CD14-positive monocyte (primary cell): ENCODE measurements around the gene CLEC2D. TPM values are rescaled to one million over a fixed set of nuclear protein-coding genes. Genes with fewer than 3 reads are reported as not detected.
A peak's percentile ranks its signal among the peaks of the same experiment; 100 is the strongest.

Experiments
- DNase-seq, 3 donors: peaks; one replicate each; pipeline ENCODE4 v3.0.0-alpha.2; 2011 to 2022
- H2AFZ ChIP-seq: 2 replicates; pipeline ENCODE4 v1.6.0; 2012; ENCODE audit warnings: mild to moderate bottlenecking, low read depth, low read length, inconsistent platforms; ENCODE audit not compliant: insufficient read depth, poor library complexity, severe bottlenecking
- H3K27ac ChIP-seq, 2 donors: 1 replicate in 1 of 2; 2 replicates in 1 of 2; pipeline ENCODE4 v1.5.1; 2012 to 2013; ENCODE audit warnings: low read length in 2 of 2, control low read depth in 1 of 2, inconsistent platforms in 1 of 2, low read depth in 1 of 2, mild to moderate bottlenecking in 1 of 2
- H3K27me3 ChIP-seq, 2 donors: one replicate each; pipeline versions ENCODE4 v1.6.0 to v1.6.1; 2011 to 2013; ENCODE audit warnings: low read length in 2 of 2; ENCODE audit not compliant: control insufficient read depth in 2 of 2, insufficient read depth in 2 of 2
- H3K36me3 ChIP-seq, 2 donors: replicated peaks in 1 of 2; 1 replicate in 1 of 2; 2 replicates in 1 of 2; pipeline versions ENCODE4 v1.5.1 to v1.6.1; 2012 to 2013; ENCODE audit warnings: low read length in 2 of 2, control low read depth in 1 of 2, inconsistent platforms in 1 of 2, mild to moderate bottlenecking in 1 of 2; ENCODE audit not compliant: insufficient read depth in 2 of 2, control insufficient read depth in 1 of 2
- H3K4me1 ChIP-seq, 2 donors: 1 replicate in 1 of 2; 2 replicates in 1 of 2; pipeline versions ENCODE4 v1.5.1 to v1.6.1; 2012 to 2013; ENCODE audit warnings: low read length in 2 of 2, control low read depth in 1 of 2, inconsistent platforms in 1 of 2, mild to moderate bottlenecking in 1 of 2, moderate library complexity in 1 of 2; ENCODE audit not compliant: insufficient read depth in 2 of 2, control insufficient read depth in 1 of 2
- H3K4me2 ChIP-seq: replicated peaks from 2 replicates; pipeline ENCODE3; 2012; ENCODE audit warnings: low read length, moderate library complexity, mild to moderate bottlenecking; ENCODE audit not compliant: poor library complexity, severe bottlenecking; ENCODE audit errors: extremely low read depth
- H3K4me3 ChIP-seq, 3 experiments: fragments of 200-600 bp in 1 of 3; sonication (generic) in 1 of 3; replicated peaks in 1 of 3; 1 replicate in 2 of 3; 2 replicates in 1 of 3; pipeline ENCODE4 v1.5.1; 2011 to 2013; ENCODE audit warnings: low read length in 3 of 3, mild to moderate bottlenecking in 3 of 3, control low read depth in 2 of 3, low read depth in 2 of 3, inconsistent platforms in 1 of 3, moderate library complexity in 1 of 3
- H3K79me2 ChIP-seq: 2 replicates; pipeline ENCODE4 v1.6.0; 2012; ENCODE audit warnings: mild to moderate bottlenecking, control low read depth, inconsistent platforms, low read length, moderate library complexity; ENCODE audit not compliant: insufficient read depth
- H3K9ac ChIP-seq: 2 replicates; pipeline ENCODE4 v1.6.0; 2017; ENCODE audit warnings: low read length, mild to moderate bottlenecking; ENCODE audit not compliant: insufficient read depth, poor library complexity, severe bottlenecking
- H3K9me3 ChIP-seq, 2 donors: replicated peaks in 1 of 2; 1 replicate in 1 of 2; 2 replicates in 1 of 2; pipeline versions ENCODE4 v1.5.1 to v1.6.1; 2012 to 2013; ENCODE audit warnings: low read length in 2 of 2, control low read depth in 1 of 2; ENCODE audit not compliant: control insufficient read depth in 1 of 2, insufficient read depth in 1 of 2
- H4K20me1 ChIP-seq: 2 replicates; pipeline ENCODE4 v1.6.0; 2012; ENCODE audit warnings: mild to moderate bottlenecking, low read length, control low read depth, moderate library complexity; ENCODE audit not compliant: insufficient read depth
- H3K27ac Mint-ChIP-seq, 7 donors: one replicate each; pipeline ENCODE4 v1.8.0; 2020; ENCODE audit warnings: mild to moderate bottlenecking in 7 of 7, mixed read lengths in 7 of 7, moderate library complexity in 6 of 7, inconsistent platforms in 2 of 7
- H3K27me3 Mint-ChIP-seq, 3 donors: one replicate each; pipeline ENCODE4 v1.8.0; 2021 to 2022; ENCODE audit warnings: low read depth in 3 of 3, mild to moderate bottlenecking in 3 of 3, mixed read lengths in 3 of 3, moderate library complexity in 3 of 3, inconsistent platforms in 1 of 3
- H3K36me3 Mint-ChIP-seq, 2 donors: one replicate each; pipeline ENCODE4 v1.8.0; 2020; ENCODE audit warnings: mixed read lengths in 2 of 2, inconsistent platforms in 1 of 2, mild to moderate bottlenecking in 1 of 2
- H3K4me1 Mint-ChIP-seq: one replicate; pipeline ENCODE4 v1.8.0; 2020; ENCODE audit warnings: mild to moderate bottlenecking, mixed read lengths
- H3K4me3 Mint-ChIP-seq, 2 donors: one replicate each; pipeline ENCODE4 v1.8.0; 2020; ENCODE audit warnings: mild to moderate bottlenecking in 2 of 2, mixed read lengths in 2 of 2, moderate library complexity in 1 of 2
- H3K9me3 Mint-ChIP-seq, 7 donors: one replicate each; pipeline ENCODE4 v1.8.0; 2020 to 2022; ENCODE audit warnings: mixed read lengths in 7 of 7, mild to moderate bottlenecking in 6 of 7, moderate library complexity in 6 of 7, inconsistent platforms in 2 of 7
- CTCF ChIP-seq: fragments of 200-600 bp; IDR thresholded peaks from one replicate; pipeline ENCODE4 v1.8.0; 2022; ENCODE audit warnings: antibody characterized with exemption, mild to moderate bottlenecking
- WGBS: methylation state at CpG from one replicate; pipeline ENCODE4 v1.1.5; 2013; ENCODE audit warnings: missing lambda C conversion rate; ENCODE audit not compliant: insufficient coverage; 5-methylcytosine and 5-hydroxymethylcytosine counted together
- intact Hi-C, 2 donors: fragments of 100-400 bp; cut with micrococcal nuclease; formaldehyde crosslinking; loops; one replicate each; pipeline versions ENCODE4 v1.15.0 to v1.15.1; 2023
- polyA plus RNA-seq, 3 donors: library from polyadenylated mRNA; depleted of rRNA in 1 of 3; unstranded in 2 of 3; stranded (reverse) in 1 of 3; fragments of 300-500 nt in 2 of 3; fragments of >200 nt in 1 of 3; fragmentation: Illumina TruSeq in 2 of 3; gene quantifications; 1 replicate in 2 of 3; 2 replicates in 1 of 3; pipeline ENCODE4 v1.2.3, GENCODE V29; 2012 to 2021

CLEC2D gene
- polyA plus RNA-seq, 3 donors = 2.5 to 26.9 (median 3.9) TPM

- Mint-ChIP-seq H3K9me3 (peaks cover 0 to 6% (median 2%) of the 10 kb centered on the region in 7 donors), H3K4me3 (no peak overlapping the region), H3K27me3 (peaks cover 0 to 2% (median 0%) of the 10 kb centered on the region in 3 donors), H3K4me1 (peaks cover 66% of the 10 kb centered on the region), H3K27ac (no peak overlapping the region), H3K36me3 (peaks cover 24 to 31% of the 10 kb centered on the region in 2 donors)
- Histone ChIP-seq H3K4me3 (no peak overlapping the region), H3K79me2 (no peaks in the 10 kb centered on the region), H3K27me3 (no peaks in the 10 kb centered on the region), H3K4me2 (no peak overlapping the region), H3K4me1 (peaks cover 42 to 50% of the 10 kb centered on the region in 2 donors), H4K20me1 (no peaks in the 10 kb centered on the region), H3K9me3 (no peaks in the 10 kb centered on the region), H3K27ac (no peak overlapping the region), H3K36me3 (peaks cover 3 to 24% of the 10 kb centered on the region in 2 donors), H2AFZ (no peak overlapping the region), H3K9ac (no peak overlapping the region)
- intact Hi-C loops = no loop called here
- no peak for TF ChIP-seq CTCF
- no peak for DNase-seq
Measured at GRCh38 chr12:9697619-9698018, 28.1 kb downstream of the CLEC2D start.

GRCh38 chr12:9698681-9699080 lies 29.2 kb downstream of the CLEC2D start:
- Histone ChIP-seq H3K27ac (peak overlapping the region in 1 of 2 donors; percentile 32), H2AFZ (no peak overlapping the region), H3K79me2 (no peaks in the 10 kb centered on the region), H3K36me3 (peaks cover 3 to 16% of the 10 kb centered on the region in 2 donors), H4K20me1 (no peaks in the 10 kb centered on the region), H3K9ac (no peak overlapping the region), H3K4me1 (peaks cover 39 to 45% of the 10 kb centered on the region in 2 donors), H3K4me3 (peak overlapping the region in 1 of 3 experiments; percentile 37), H3K27me3 (no peaks in the 10 kb centered on the region), H3K4me2 (peak overlapping the region; percentile 51), H3K9me3 (no peaks in the 10 kb centered on the region)
- intact Hi-C loops = no loop called here
- no CpG with 5 or more reads among the region's 2 CpGs for WGBS
- TF ChIP-seq CTCF = no peak
- H3K27ac Mint-ChIP-seq = peak overlapping the region in 6 of 7 donors; percentile 23 to 86 (median 68)
- peak overlapping the region in 1 of 2 donors; percentile 67 for H3K4me3 Mint-ChIP-seq
- H3K9me3 Mint-ChIP-seq = peaks cover 0 to 6% (median 2%) of the 10 kb centered on the region in 7 donors
- H3K4me1 Mint-ChIP-seq = peaks cover 60% of the 10 kb centered on the region
- H3K27me3 Mint-ChIP-seq = peaks cover 0 to 2% (median 0%) of the 10 kb centered on the region in 3 donors
- H3K36me3 Mint-ChIP-seq = peaks cover 17 to 23% of the 10 kb centered on the region in 2 donors
- peak in 2 of 3 donors; percentile 25 to 40 for DNase-seq
